H1 (cell line): ENCODE results near the gene MTAP.

Experiments
- CHD7 ChIP-seq: fragments of 300-600 bp; sonication (generic); IDR thresholded peaks from 2 replicates; pipeline ENCODE4 v1.7.1; 2012; ENCODE audit warnings: low read length, moderate library complexity, mild to moderate bottlenecking, inconsistent platforms; ENCODE audit not compliant: insufficient replicate concordance
- CTCF ChIP-seq, 3 experiments: IDR thresholded peaks; 1 replicate in 2 of 3; 2 replicates in 1 of 3; pipeline versions ENCODE4 v1.5.1 to v1.6.1; 2011; ENCODE audit warnings: low read length in 3 of 3, mild to moderate bottlenecking in 3 of 3, inconsistent platforms in 2 of 3, low read depth in 1 of 3, moderate library complexity in 1 of 3; ENCODE audit not compliant: insufficient read depth in 1 of 3; ENCODE audit errors: control extremely low read depth in 1 of 3
- GABPA ChIP-seq: IDR thresholded peaks from 2 replicates; pipeline ENCODE4 v1.6.1; 2011; ENCODE audit warnings: mild to moderate bottlenecking, low read length, moderate library complexity, borderline replicate concordance; ENCODE audit not compliant: insufficient read depth
- NRF1 ChIP-seq: IDR thresholded peaks from 2 replicates; pipeline ENCODE4 v1.6.1; 2011; ENCODE audit warnings: mild to moderate bottlenecking, low read depth, low read length, improper control_type of control experiment
- SIN3A ChIP-seq, 2 experiments: IDR thresholded peaks in 1 of 2; conservative IDR thresholded peaks in 1 of 2; 2 replicates each; pipeline ENCODE4 v1.6.1; 2011 to 2012; ENCODE audit warnings: low read length in 2 of 2, improper control_type of control experiment in 1 of 2, low read depth in 1 of 2, mild to moderate bottlenecking in 1 of 2
- TAF1 ChIP-seq: IDR thresholded peaks from 2 replicates; pipeline ENCODE4 v1.6.1; 2011; ENCODE audit warnings: mild to moderate bottlenecking, low read depth, low read length
- USF2 ChIP-seq: IDR thresholded peaks from 2 replicates; pipeline ENCODE4 v1.6.1; 2011; ENCODE audit warnings: low read length, improper control_type of control experiment

- TF ChIP-seq USF2 (no peak), CTCF (IDR thresholded peaks at IDR 0.05; ENCODE audit: control extremely low read depth in 1 of 3, insufficient read depth in 1 of 3, low read depth in 1 of 3, low read length in 3 of 3) (no peak), CHD7 (no peak), TAF1 (no peak), SIN3A (conservative IDR thresholded peaks at IDR 0.05 in 1 of 2, IDR thresholded peaks at IDR 0.05 in 1 of 2; ENCODE audit: low read depth in 1 of 2, low read length in 2 of 2) (no peak), GABPA (no peak), NRF1 (no peak)
These were observed 4.2 kb downstream of the MTAP start for GRCh38 chr9:21806644-21807043.
